ENCODE measurements around the gene LDLRAD1.
"Not testable (repeated sequence)": the region's sequence is repeated elsewhere in the genome, so short reads cannot be mapped to it uniquely, and the experiment has no call there.

Gene LDLRAD1

DNA sequence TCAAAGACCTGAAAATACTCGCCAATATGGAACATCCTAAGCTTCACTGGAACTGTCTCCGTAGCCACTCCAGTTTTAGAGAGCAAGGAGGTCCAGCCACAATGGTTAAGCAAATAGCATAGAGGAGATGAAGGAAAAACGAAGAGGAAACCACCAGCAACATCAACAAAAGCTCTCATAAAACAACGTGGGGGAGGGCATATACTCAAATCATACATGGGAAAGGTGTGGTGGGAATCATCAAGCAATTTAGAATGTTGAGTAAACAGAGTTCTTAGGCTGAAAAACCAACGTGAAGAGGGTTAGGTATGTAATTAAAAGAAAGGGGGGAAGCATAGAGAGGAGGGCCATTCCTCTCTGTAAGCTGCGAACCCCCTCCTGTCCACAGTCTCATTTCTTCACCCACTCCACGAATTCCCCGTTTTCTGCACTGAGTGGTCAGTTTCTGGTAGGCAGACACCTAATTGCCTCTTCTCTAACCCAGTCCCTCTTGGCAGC is 34.0 kb upstream of the LDLRAD1 start:
- no peak for TF ChIP-seq CTCF (IDR thresholded peaks at IDR 0.05; ENCODE audit: low read depth, low read length)
- no peak for DNase-seq (ENCODE audit: extremely low read depth, low read depth)

DNA sequence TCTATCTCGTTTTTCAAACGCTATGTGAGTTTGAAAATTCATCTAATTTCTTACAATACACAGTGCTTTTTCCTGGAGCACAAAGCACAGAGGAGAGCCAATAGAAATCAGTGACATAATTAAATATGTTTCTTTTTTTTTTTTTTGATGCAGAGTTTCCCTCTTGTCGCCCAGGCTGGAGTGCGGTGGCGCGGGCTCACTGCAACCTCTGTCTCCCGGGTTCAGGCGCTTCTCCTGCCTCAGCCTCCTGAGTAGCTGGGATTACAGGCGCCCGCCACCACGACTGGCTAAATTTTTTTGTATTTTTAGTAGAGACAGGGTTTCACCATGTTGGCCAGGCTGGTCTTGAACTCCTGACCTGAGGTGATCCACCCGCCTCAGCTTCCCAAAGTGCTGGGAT is 32.4 kb upstream of the LDLRAD1 start:
- DNase-seq (ENCODE audit: extremely low read depth, low read depth): not testable (repeated sequence)

GRCh38 chr1:54047384-54048305 is 29.7 kb upstream of the LDLRAD1 start:
- no peak for TF ChIP-seq CTCF (IDR thresholded peaks at IDR 0.05; ENCODE audit: low read depth, low read length)
- no peak for DNase-seq (ENCODE audit: extremely low read depth, low read depth)

DNA sequence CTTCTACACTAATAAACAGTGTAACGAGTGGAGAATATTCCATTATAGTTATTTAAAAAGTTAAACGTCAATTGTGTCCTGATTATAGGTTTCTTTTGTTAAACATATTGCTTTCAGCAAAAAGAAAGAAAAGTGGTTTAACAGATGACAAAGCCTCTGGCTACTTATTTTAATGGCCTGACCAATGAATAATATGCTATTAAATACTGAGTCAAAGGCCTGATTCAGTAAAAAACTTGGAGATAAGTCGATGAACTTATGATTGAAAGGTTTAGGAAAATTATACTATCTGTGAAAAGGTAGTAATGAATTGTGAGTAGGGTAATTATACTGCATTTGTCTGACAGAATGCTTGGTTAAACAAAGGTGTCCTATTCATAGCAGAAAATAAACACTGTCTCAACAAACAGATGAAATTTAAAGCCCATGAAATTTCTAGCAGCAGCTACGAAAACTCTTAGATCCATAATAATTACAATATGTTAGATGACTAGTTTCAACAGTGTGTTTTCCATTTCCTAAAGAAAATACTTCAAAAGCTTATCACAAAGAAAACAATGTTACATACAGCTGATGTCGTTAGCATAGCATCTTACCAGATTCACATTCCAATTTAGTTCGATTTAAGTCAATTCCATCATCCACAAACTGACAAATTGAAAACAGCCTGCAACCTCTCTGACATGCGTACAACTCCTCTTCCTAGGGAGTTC is 28.8 kb upstream of the LDLRAD1 start:
- no peak for TF ChIP-seq CTCF (IDR thresholded peaks at IDR 0.05; ENCODE audit: low read depth, low read length)
- no peak for DNase-seq (ENCODE audit: extremely low read depth, low read depth)

DNA sequence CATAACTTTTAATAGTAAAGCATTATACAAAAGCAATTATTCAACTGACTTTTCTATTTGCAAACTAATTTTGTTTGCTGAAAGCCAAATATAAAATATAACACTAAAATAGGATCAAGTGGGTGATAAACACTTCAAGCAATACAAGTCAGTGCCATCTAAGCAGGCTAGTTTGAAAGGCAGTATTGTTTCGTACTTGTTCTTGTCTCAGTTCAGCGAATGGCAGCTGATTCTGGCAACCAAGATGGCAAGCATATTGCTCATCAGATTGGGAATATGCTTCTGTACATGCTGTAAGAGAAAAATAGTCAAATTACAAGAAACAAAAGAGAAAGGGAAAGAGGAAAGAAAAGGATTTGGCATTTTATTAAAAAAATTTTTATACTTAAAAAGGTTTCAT is 27.5 kb upstream of the LDLRAD1 start:
- DNase-seq (ENCODE audit: extremely low read depth, low read depth): no peak
- no peak for TF ChIP-seq CTCF (IDR thresholded peaks at IDR 0.05; ENCODE audit: low read depth, low read length)

DNA sequence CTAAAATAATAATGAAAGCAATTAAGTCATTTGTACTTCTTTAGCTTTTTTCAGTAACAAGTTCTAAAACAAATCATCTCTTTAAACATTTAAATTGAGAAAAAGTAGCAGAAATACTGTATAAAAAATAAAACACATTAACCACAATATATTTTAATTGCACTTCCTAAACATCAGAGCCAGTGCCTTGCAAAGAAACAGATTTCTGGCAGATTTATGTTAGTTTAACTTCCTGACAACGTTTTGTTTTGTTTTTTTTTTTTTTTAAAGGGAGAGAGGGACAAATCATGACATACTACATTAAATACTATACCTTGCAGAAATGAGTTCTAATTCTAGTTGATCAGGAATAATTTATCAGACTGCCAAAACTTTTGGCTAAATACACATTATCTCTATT is 23.8 kb upstream of the LDLRAD1 start:
- no peak for TF ChIP-seq CTCF (IDR thresholded peaks at IDR 0.05; ENCODE audit: low read depth, low read length)
- DNase-seq (ENCODE audit: extremely low read depth, low read depth): no peak

DNA sequence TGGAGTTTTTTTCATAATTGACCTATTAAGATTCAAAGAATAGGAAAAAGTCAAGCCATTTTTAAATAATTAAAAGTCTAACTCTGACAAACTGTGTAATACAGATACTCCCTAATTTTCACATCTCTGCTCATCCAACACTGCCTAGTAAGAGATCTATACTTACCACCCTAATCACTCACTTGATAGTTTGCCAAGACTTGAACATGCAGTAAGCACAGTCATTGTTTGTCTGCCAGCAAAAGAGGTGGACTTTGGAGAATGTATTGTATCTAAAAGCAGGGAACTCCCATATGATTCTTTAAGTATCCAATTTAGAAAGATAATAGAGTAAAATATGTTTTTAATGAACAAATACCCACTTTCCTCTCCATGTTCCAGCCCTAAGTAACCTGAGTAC is 19.5 kb upstream of the LDLRAD1 start:
- no peak for DNase-seq (ENCODE audit: extremely low read depth, low read depth)
- no peak for TF ChIP-seq CTCF (IDR thresholded peaks at IDR 0.05; ENCODE audit: low read depth, low read length)
